Stimulated activated CD4-positive, alpha-beta T cell treated with anti-CD3 and anti-CD28 coated beads, TNF-alpha, amount 100 ng/mL, for 1 hour (primary cell): Measurements from ENCODE around the gene C1orf185.
"Not testable (repeated sequence)": the region's sequence is repeated elsewhere in the genome, so short reads cannot be mapped to it uniquely, and the experiment has no call there.

ENCODE experiments used
- DNase-seq, 3 donors: peaks; one replicate each; pipeline ENCODE4 v3.0.0-alpha.2; 2020; ENCODE audit warnings: low read depth in 3 of 3, low spot score in 1 of 3

The C1orf185 gene

DNA sequence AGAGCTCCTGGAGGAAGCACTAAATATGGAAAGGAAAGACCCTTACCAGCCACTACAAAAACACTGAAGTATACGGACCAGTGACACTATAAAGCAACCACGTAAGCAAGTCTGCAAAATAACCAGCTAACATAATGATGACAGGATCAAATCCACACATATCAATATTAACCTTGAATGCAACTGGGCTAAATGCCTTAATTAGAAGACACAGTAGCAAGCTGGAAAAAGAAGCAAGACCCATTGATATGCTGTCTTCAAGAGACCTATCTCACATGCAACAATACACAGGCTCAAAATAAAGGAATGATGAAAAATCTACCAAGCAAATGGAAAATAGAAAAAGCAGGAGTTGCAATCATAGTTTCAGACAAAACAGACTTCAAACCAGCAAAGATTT, 31.0 kb downstream of the C1orf185 start:
- no peak for DNase-seq

DNA sequence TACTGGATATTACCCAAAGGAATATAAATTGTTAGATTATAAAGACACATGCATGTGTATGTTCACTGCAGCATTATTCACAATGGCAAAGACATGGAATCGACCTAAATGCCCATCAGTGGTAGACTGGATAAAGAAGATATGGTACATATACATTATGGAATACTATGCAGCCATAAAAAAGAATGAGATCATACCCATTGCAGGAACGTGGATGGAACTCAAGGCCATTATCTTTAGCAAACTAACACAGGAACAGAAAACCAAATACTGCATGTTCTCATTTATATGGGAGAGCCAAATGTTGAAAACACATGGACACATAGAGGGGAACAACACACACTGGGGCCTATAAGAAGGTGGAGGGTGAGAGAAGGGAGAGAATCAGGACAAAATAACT, 35.7 kb downstream of the C1orf185 start:
- DNase-seq = not testable (repeated sequence)

DNA sequence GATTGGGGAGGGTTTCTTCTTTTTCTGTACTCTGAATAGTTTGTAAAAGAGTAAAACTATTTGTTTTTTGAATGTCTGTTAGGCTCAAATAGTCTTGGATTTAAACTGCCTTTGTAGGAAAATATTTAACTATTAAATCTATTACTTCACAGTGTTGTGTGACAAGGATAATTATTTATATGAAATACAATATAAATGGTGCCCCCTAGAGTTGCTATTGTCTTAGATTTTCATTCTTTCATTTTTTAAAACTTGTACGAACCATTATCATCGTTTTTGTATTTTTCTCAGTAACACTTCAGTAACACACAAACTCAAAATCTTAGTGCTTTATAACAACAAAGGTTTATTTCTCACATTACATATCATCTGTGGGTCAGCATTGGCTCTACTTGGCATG, 37.4 kb downstream of the C1orf185 start:
- DNase-seq = no peak

DNA sequence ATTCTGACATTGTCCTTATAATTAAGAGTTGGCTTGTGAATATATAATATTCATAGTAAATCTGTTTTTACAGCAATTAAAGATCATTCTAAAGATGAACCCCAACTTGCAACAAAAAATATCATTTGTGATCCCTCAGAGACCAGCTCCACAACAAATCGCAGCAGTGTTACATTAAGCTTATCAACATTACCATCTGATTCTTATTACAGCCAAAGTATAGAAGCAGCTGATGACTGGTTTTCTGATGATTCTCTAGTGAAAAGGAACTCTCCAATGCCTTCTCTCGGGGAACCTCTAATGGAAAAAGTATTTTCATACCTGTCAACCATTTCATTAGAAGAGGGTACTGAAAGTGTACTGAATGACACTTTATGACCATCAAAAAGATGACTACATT, 45.4 kb downstream of the C1orf185 start:
- DNase-seq = no peak

DNA sequence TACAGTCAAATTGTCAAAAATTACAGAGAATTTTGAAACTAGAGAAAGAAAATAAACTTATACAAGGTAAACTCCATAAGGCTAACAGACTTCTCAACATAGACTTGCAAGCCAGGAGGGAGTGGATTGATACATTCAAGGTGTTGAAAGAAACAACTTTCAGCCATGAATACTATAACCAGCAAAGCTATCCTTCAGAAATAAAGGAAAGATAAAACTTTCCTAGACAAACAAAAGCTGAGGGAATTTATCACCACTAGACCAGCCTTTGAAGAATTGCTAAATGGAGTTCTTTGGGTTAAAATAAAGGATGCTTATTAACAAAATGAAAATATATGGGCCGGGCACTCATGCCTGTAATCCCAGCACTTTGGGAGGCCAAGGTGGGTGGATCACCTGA, 52.7 kb downstream of the C1orf185 start:
- no peak for DNase-seq

DNA sequence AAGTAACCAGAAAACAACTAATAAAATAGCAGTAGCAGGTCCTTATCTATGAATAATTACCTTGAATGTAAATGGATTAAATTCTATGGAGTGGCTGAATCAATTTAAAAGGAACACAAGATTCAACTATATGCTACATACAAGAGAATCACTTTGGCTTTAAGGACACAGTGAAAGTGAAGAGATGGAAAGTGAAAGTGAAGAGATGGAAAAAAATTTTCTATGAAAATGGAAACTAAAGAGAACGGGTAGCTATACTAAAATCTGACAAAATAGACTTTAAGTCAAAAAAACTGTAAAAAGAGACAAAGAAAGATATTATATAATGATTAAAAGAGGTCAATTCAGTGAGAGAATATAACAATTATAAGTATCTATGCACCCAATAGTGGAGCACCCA, 54.7 kb downstream of the C1orf185 start:
- no peak for DNase-seq

DNA sequence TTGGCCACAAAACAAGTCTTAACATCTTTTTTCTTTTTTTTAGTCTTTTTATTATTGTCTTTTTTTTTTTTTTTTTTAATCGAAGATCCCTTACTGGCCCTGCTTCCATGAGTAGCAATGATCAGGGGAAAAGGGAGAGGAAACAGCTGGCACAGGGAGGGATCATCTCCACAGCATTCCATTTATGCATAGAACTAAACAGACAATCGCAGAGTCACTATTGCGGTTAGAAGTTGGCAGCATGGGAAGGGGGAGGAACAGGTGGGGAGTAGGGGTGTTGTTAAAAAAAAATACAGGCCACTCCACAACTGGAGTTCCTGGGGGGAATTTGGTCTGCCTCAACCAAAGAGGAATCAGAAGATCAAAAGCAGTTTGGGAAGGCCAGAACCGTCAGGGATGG, 55.4 kb downstream of the C1orf185 start:
- no peak for DNase-seq

DNA sequence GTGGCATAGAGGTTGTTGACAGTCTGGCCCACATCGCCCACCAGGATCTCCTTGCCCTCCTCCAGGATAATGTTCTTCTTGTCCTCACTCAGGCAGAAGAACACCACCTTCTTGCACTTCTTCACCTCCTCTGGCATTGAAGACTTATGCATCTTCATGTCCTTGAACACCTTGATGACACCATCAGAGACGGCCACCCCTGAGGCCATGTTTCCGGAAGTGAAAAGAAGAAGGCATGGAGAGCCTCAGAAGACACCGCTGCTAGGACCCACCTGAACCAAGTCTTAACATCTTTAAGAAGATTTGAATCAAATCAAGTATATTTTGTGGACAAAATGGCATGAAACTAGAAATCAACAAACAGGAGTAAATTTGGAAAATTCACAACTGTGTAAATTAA, 56.2 kb downstream of the C1orf185 start:
- DNase-seq = no peak

DNA sequence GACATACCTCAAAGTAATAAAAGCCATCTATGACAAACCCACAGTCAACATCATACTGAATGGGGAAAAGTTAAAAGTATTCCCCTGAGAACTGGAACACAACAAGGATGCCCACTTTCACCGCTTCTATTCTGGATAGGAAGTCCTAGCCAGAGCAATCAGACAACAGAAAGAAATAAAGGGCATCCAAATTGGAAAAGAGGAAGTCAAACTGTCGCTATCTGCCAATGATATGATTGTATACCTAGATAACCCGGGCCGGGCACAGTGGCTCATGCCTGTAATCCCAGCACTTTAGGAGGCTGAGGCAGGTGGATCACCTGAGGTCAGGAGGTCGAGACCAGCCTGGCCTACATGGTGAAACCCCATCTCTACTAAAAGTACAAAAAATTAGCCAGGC, 60.5 kb downstream of the C1orf185 start:
- not testable (repeated sequence) for DNase-seq

DNA sequence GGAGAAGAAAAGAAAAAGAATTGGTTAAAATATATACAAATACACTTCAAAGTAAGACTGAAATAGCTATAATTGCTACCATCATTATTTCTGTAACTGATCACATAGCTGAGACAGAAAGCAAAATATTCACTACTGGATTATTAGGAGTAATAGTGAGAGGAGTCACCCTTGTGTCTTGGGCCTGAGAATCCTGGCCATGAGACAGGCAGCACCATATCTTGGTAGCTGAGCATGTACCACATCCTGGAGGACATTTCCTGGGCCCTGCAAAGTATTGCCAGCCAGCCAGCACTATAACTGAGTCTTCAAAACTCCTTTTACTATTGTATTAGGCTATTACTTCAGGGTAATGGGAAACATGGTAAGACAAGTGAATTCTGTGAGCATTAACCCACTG, 63.5 kb downstream of the C1orf185 start:
- DNase-seq = no peak

DNA sequence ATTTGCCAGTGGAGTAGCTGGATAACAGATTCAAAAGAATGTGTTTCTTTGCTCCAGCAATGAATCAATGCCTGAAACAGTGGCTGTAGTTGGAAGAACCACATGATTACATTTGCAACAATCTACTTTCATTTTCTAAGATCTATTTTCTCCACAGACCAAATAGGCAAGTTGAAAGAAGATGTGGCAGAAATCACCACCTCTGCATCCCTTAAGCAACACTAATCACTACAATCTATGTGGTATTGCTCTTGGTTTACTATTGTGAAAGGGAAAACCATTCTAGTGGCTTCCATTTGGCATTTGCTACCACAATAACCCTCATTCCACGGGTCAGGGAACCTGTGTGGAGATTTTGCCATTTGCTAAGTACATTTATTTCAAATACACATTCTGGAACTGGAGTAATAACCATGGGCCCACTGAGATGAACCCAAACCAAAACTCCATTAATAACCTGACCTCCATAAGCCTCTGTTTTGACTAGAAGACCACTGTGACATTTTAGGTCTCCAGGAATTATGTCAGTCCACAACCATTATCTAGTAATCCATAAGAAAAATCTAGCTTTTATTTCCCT, 66.3 kb downstream of the C1orf185 start:
- DNase-seq = no peak

DNA sequence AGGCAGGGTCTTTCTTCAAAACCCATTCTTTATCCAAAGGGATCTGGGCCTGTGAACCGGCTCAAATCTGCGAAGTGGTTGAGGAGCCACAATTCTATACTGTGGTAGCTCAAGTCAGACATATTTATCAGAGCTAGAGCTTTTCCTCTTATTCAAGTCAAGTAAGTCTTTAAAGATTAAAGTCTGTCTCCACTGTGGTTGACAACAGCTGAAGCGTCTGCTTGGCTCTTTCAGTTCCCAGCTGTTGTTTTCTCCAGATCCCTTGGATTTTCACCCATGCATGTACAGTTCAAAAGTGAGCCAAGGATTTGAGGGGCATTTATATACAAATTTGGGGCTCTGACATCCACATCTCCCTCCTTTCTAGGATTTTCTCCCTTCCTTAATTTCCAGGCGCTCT, 66.9 kb downstream of the C1orf185 start:
- no peak for DNase-seq

DNA sequence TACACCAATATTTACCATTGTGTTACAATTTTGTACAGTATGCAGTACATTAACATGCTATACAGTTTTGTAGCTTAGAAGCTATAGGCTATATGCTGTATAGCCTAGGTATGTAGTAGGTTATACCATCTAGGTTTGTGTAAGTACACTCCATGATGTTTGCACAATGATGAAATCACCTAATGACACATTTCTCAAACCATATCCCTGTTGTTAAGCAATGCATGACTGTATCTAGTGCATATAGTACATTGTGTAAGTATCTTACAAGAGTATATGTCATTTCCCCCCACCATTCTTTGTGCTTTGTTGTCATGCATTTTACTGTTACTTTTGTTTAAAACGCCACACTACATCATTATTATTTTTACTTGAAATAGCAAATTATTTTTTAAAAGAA, 68.3 kb downstream of the C1orf185 start:
- DNase-seq = no peak

DNA sequence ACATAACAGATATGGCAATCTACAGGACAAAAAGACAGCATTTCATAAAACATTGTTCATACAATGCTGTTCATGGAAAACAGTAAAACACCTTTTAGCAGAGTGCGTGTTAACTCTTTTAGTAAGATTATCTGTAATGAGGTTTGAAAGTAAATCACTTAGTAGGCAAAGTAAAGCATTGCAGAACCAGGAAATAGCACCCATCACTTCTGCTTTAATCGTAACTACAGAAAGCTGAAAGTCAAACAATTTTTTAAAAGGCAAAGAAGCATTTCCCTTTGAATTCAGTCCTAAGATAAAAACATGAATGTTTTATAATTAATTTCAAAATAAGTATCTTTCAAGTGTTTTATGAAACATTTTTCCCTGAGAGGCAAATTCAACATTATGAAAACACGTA, 70.8 kb downstream of the C1orf185 start:
- no peak for DNase-seq

DNA sequence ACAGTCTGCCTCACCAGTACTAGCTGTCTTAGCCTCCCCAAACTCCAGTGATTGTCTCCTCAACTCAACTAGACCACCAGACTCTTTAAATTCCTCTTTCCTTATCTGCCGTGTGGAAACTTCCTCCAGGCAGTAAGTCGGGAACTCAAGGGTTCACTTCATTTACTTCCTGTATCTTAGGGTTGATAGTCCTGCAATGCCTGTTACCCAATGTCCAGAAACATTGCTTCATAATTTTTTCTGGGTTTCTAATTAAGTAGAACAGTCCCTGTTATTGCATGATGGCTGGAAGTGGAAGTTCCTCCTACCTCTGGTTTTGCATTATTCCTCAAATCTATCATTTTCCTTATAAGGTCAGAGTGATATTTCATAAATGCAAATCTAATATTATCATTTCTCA, 73.2 kb downstream of the C1orf185 start:
- no peak for DNase-seq

DNA sequence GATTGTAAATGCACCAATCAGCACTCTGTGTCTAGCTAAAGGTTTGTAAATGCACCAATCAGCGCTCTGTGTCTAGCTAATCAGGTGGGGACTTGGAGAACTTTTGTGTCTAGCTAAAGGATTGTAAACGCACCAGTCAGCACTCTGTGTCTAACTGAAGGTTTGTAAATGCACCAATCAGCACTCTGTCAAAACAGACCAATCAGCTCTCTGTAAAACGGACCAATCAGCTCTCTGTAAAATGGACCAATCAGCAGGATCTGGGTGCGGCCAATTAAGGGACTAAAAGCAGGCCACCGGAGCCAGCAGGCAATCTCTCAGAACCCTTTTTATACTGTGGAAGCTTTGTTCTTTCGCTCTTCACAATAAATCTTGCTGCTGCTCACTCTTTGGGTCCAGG, 76.0 kb downstream of the C1orf185 start:
- DNase-seq = not testable (repeated sequence)

DNA sequence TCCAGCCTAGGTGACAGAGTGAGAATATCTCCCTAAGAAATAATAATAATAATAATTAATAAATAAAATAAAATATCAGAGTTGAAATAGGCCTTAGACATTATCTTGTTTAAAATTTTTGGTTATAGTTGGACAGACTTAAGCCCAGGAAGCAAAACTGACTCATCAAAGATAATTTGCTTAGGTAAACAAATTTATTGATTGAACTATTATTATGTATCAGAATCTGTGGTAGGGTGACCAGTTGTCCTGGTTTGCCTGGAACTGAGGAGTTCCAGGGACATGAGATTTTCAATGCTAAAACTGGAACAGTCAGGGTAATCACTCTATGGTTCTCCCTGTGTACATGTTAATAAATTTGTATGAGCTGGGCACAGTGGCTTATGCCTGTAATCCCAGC, 86.2 kb downstream of the C1orf185 start:
- DNase-seq = no peak

DNA sequence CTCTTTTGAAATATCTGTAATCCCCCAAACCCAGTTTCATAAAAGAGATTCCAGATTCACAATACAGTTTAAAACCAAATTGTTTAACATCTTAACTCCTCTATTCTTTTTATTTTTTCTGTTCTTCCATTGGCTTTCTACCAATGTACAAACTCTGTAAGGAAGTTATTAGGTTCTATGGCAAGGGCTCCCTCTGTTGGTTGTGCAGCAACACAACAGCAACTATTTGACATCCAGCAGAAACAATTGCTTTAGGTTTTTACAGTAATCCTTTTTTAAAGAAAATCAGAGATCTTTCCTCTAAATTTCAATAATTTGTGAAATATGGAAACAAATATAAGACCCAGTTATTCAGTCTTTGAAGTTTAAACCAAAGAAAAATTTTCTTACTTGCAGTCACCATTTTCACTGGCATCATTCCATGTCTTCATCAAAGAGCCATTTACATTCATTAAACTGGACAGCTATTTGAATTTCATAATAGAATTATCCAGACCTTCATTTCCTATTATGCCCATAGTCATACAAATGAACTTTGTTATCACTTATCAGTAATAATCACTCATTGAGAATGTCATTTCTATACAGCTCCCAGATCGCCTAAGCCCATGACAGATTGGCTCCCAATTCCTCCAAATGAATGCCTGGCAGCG, 87.5 kb downstream of the C1orf185 start:
- DNase-seq = no peak

DNA sequence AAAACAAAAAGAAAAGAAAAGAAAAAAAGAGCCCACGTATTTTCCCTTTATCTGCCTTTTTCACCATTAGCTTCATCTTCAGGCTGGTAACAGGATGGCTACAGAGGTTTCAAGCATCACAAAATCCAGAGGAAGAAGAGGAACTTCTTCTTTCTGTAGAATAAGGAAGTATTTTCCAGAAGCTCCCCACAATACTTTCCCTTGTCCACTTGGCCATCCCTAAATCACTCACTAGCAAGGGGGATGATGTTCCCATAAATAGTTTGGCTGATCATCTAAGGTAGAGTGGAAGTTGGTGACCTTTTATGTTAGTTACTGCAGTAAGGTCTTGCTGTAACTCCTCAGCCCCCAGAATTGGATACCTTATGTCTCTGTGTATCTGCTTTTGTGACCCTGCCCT, 88.9 kb downstream of the C1orf185 start:
- no peak for DNase-seq

DNA sequence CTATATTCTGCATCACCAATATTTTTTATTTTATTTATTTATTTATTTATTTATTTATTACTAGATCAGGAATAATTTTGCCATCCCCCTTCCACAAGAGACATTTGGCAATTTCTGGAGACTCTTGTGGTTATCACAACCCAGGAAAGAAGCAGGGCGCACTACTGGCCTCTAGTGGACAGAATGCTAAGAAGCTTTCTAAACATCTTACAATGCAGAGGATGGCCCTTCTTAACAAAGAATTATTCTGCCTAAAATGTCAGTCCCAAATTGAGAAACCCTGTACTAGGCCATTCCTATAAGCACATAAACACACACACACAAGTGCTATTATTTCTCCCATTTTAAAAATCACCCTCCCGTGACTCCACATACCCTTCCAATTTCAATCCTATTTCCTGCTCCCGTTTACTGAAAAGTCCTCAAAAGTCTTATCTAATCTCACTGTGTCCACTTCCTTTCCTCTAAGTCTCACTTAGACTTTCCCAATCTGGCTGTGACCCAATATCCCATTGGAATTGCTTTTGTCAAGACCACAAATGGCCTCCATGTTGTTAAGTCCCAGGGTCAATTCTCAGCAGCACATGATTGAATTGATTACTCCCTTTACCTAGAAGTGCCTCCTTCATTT, 90.3 kb downstream of the C1orf185 start:
- DNase-seq = peak; percentile 3 to 24 (median 4)

DNA sequence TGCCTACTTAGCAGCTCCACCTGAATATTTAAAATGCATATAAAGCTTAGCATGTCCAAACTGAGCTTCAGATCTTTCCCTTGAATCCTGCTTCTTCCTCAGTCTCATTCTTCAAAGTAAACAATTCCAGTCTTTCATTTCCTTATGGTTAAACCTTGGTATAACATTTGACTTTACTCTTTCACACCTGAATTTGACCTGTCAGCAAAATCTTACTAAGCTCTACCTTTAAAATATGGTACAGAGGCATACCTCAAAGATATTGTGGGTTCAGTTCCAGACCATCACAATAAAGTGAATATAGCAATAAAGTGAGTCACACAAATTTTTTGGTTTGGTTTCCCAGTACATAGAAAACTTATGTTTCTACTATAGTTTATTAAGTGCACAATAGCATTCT, 91.5 kb downstream of the C1orf185 start:
- DNase-seq = no peak
